Tongue (tissue), 3 donors: ENCODE measurements around the gene WSB2. TPM values are rescaled to one million over a fixed set of nuclear protein-coding genes. Genes with fewer than 3 reads are reported as not detected.

Source experiments
- DNase-seq: peaks from one replicate; pipeline ENCODE4 v3.0.0-alpha.2; 2015
- small RNA-seq: library from RNA; depleted of rRNA; stranded (forward); fragments of <200 nt; gene quantifications from one replicate; pipeline ENCODE3, GENCODE V24; 2014; ENCODE audit warnings: low replicate concordance
- total RNA-seq: library from RNA; depleted of rRNA; stranded (reverse); fragments of >200 nt; gene quantifications from one replicate; pipeline ENCODE4 v1.2.3, GENCODE V29; 2014

The WSB2 gene
- total RNA-seq, 1 donor from 2014 or later: 67.3 TPM

DNA sequence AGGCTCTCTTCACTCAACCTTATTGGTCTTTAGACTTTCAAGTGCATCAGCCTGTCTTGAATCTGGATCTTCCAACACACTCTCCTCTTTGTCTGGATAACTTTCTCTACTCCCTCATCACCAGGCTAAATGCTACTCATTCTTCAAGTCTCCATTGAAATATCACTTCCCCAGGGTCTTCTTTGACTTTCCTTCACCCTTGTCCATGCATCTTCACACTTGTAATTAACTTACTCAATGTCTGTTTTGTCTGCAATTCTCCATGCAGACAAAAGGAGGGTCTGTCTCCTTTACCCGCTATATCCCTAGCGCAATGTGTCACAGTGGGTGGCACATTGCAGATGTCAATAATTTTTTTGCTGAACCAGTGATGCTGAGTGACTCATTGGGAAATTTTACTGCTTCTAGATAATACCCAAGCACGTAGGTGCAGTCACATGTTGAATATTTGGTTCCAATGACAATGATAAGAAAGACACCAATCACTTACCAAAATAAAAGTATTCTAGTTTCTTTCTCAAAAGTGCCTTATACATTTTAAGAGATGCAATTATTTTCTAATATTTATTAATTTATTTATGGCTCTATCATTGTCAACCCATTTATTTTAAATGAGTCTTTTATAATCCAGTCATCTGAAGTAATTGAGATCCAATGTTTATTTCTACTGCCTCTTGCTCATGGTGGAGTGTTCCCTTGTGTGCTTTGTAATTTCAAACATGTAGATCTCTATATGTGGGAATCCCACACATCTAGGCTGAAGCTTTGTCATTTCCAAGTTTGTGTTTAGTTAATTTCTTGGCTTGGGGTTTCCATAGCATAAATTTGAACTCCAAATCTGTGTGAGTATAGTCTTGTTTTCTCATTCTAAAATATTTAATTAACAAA is 66.2 kb downstream of the WSB2 start:
- DNase-seq: no peak

DNA sequence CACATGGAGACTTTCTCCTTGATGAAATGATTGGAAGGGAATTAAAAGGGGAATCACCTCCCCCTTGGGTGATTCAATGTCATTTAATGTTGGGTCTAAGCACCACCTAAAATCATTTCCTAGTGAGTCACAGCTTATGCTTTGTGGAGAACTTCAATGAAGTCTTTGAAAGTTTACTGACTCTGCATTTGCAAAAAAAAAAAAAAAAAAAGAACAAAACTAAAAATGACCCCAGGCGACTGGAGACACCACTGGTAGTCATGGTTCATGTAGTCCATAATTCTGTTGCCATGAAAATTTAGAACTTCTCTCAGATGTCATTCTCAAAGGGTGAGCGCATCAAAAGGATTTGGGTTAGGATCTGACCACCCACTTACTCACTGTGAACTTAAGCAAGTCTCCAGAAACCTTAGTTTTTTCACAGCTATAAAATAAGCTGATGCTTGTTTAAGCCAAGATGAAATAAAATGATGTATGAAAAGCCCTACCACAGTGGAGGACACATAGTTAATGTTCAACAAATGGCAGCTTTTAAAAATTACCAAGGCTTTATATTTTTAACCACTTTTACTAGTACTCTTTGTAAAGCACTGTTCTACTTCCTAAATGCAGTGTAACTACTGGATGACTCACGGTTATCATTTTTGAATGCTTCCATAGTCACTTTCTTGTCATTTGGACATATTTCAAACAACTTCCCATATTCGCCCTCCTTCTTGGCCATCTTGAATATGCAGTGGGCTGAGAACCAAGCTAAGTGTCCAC is 74.1 kb downstream of the WSB2 start:
- DNase-seq: no peak

DNA sequence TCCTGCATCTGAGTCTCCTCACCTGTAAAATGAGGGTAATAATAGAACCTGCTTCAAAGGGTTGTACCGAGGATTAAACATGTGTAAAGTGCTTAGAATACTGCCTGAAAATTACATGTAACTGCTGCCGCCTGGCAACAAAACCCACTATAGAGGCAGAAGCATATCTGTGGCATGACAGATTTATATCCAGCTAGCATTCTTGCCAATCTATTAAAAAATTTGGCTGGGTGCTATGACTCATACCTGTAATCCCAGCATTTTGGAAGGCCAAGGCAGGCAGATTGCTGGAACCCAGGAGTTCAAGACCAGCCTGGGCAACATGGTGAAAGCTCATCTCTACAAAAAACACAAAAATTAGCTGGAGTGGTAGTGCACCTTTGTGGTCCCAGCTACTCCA is 75.8 kb downstream of the WSB2 start:
- DNase-seq: no peak

Small RNA genes within 50 kb of the gene (small RNA-seq; reads per million reads assigned to genes)
- not detected for gene AC131159.1

Other genes with a start within 250 kb of the WSB2 start
- gene KSR2, start 92.2 kb downstream of the WSB2 start, total RNA-seq: 0.10 TPM
- 20.0 TPM for gene RFC5, start 44.5 kb downstream of the WSB2 start, total RNA-seq
- gene VSIG10, start 42.8 kb upstream of the WSB2 start, total RNA-seq: 17.3 TPM
- gene PEBP1, start 74.9 kb upstream of the WSB2 start, total RNA-seq: 147 TPM